Muscle layer of duodenum (tissue), 2 donors: Measurements from ENCODE around the gene ZNF608.

ENCODE experiments used
- H3K27ac ChIP-seq: one replicate; pipeline ENCODE4 v1.7.0; 2013; ENCODE audit warnings: mild to moderate bottlenecking, low read length
- H3K27me3 ChIP-seq: one replicate; pipeline ENCODE4 v1.7.0; 2013; ENCODE audit warnings: low read depth, mild to moderate bottlenecking, control low read depth, low read length
- H3K36me3 ChIP-seq, 2 donors: one replicate each; pipeline ENCODE4 v1.7.0; 2013; ENCODE audit warnings: low read length in 2 of 2, control low read depth in 1 of 2, mild to moderate bottlenecking in 1 of 2; ENCODE audit not compliant: insufficient read depth in 2 of 2, control insufficient read depth in 1 of 2
- H3K4me1 ChIP-seq, 2 donors: one replicate each; pipeline ENCODE4 v1.7.0; 2013; ENCODE audit warnings: low read length in 2 of 2, mild to moderate bottlenecking in 2 of 2, control low read depth in 1 of 2, moderate library complexity in 1 of 2; ENCODE audit not compliant: insufficient read depth in 2 of 2, control insufficient read depth in 1 of 2
- H3K4me3 ChIP-seq, 2 donors: one replicate each; pipeline ENCODE4 v1.7.0; 2013; ENCODE audit warnings: low read length in 2 of 2, low read depth in 1 of 2, mild to moderate bottlenecking in 1 of 2
- H3K9me3 ChIP-seq, 2 donors: one replicate each; pipeline ENCODE4 v1.7.0; 2013; ENCODE audit warnings: low read length in 2 of 2, control low read depth in 1 of 2, mild to moderate bottlenecking in 1 of 2; ENCODE audit not compliant: control insufficient read depth in 1 of 2
- donor health status: healthy.

The ZNF608 gene

DNA sequence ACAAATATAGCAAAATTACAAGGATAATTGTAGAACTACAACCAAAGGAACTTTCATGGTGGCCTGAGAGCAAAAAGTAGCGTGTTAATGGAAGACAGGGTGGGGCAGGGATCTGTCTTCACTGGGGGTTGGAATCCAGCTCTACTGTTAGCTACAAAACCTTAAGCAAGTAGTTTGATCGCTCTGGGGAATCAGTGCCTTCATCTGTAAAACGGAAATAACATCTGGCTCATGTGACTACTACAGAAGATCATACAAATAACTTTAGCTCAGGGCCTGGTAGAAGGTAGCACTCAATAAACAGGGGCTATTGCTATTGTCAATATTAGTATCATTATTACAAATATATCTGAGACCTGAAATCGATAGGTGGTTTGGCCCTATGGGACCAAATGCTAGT is 40.4 kb downstream of the ZNF608 start:
- Histone ChIP-seq H3K4me1 (peaks cover 27 to 45% of the 10 kb centered on the region in 2 donors), H3K27me3 (no peaks in the 10 kb centered on the region), H3K36me3 (no peaks in the 10 kb centered on the region), H3K27ac (no peak overlapping the region), H3K9me3 (no peaks in the 10 kb centered on the region), H3K4me3 (no peak overlapping the region)

DNA sequence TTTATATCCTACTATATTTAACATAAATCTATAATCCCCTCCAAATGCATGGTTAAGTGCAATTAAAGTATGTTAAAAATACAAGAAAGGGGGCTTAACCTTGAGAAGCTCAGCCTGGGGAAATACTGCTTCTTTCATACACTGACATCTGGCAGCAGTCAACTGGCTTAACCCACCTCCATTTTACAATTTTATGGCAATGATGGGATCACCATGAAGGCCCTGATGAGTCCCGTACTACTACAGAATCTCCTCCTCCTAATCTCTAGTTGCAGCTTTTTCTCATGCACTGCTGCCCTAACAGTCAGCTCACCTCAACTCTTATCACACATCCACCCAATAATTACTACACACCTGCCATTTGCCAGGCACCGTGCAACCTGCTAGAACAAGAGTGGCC is 40.9 kb downstream of the ZNF608 start:
- Histone ChIP-seq H3K9me3 (no peaks in the 10 kb centered on the region), H3K4me3 (no peak overlapping the region), H3K4me1 (peaks cover 27 to 45% of the 10 kb centered on the region in 2 donors), H3K36me3 (no peaks in the 10 kb centered on the region), H3K27ac (no peak overlapping the region), H3K27me3 (no peaks in the 10 kb centered on the region)

- Histone ChIP-seq H3K9me3 (no peaks in the 10 kb centered on the region), H3K4me3 (no peak overlapping the region), H3K4me1 (peaks cover 27 to 45% of the 10 kb centered on the region in 2 donors), H3K27ac (no peak overlapping the region), H3K27me3 (no peaks in the 10 kb centered on the region), H3K36me3 (no peaks in the 10 kb centered on the region)
Measured at GRCh38 chr5:124704594-124705284, 41.7 kb downstream of the ZNF608 start.

GRCh38 chr5:124703995-124704394 is 42.4 kb downstream of the ZNF608 start:
- Histone ChIP-seq H3K36me3 (no peaks in the 10 kb centered on the region), H3K9me3 (no peaks in the 10 kb centered on the region), H3K27me3 (no peaks in the 10 kb centered on the region), H3K27ac (no peak overlapping the region), H3K4me3 (no peak overlapping the region), H3K4me1 (peaks cover 29 to 45% of the 10 kb centered on the region in 2 donors)

GRCh38 chr5:124702525-124702924 is 43.9 kb downstream of the ZNF608 start:
- H3K4me1 ChIP-seq, result peaks cover 34 to 44% of the 10 kb centered on the region in 2 donors
- H3K27ac ChIP-seq, result no peak overlapping the region
- H3K36me3 ChIP-seq, result no peaks in the 10 kb centered on the region
- H3K27me3 ChIP-seq, result no peaks in the 10 kb centered on the region
- H3K4me3 ChIP-seq, result no peak overlapping the region
- H3K9me3 ChIP-seq, result no peaks in the 10 kb centered on the region

DNA sequence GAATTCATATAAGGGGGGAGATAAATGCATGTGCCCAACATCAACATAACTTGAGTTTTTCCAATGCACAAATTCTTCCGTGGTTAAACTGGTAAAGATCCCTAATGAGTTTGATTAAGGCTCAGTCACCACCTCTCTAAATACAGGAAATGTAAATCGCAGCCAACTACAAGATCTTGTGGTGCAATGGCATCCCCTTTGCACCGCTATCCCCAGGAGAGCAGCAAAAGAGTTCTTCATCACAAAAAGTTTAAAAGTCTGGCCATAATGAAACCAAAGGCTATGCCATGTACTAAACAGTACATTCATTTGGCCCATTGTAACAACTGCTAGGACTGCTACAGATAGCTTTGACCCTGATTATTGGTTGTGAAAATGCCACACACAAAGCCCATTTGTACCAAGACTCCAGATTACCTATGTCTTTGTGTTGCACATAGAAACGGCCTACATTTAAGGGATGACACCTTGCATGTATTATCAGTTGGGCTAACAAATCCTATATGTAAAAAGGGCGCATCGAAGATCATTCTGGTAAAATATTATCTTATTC is 44.5 kb downstream of the ZNF608 start:
- H3K36me3 ChIP-seq, result no peaks in the 10 kb centered on the region
- H3K4me1 ChIP-seq, result peaks cover 33 to 39% of the 10 kb centered on the region in 2 donors
- no peaks in the 10 kb centered on the region for H3K27me3 ChIP-seq
- H3K27ac ChIP-seq, result no peak overlapping the region
- no peak overlapping the region for H3K4me3 ChIP-seq
- no peaks in the 10 kb centered on the region for H3K9me3 ChIP-seq

DNA sequence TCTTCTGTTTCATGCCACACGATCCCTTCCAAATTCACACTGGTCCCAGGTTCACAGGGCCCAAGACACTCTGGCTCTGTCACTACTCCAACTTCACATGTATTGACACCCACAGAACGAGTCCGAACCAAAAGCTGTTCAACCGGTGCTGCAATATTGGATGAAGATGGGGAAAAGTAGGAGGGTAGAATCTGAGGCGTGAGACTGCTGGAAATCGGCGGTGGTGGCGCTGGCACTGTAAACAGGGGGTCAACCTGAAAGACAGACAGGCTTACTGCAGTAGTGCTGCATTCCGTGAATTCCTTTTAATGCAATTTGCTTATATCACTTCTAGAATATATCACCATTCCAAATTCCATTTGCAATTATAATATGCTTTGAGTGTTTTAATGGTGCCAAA is 45.4 kb downstream of the ZNF608 start:
- H3K27ac ChIP-seq, result no peak overlapping the region
- no peak overlapping the region for H3K4me3 ChIP-seq
- H3K27me3 ChIP-seq, result no peaks in the 10 kb centered on the region
- H3K9me3 ChIP-seq, result no peaks in the 10 kb centered on the region
- H3K4me1 ChIP-seq, result peaks cover 30% of the 10 kb centered on the region in 2 donors
- no peaks in the 10 kb centered on the region for H3K36me3 ChIP-seq

- Histone ChIP-seq H3K4me1 (peaks cover 23 to 26% of the 10 kb centered on the region in 2 donors), H3K9me3 (no peaks in the 10 kb centered on the region), H3K27ac (no peak overlapping the region), H3K27me3 (no peaks in the 10 kb centered on the region), H3K4me3 (no peak overlapping the region), H3K36me3 (no peaks in the 10 kb centered on the region)
Measured at GRCh38 chr5:124700333-124700732, 46.1 kb downstream of the ZNF608 start.

GRCh38 chr5:124698770-124699169 is 47.7 kb downstream of the ZNF608 start:
- Histone ChIP-seq H3K36me3 (no peaks in the 10 kb centered on the region), H3K4me3 (peak overlapping the region; percentile 2 to 31), H3K9me3 (no peaks in the 10 kb centered on the region), H3K27ac (peak overlapping the region; percentile 94), H3K27me3 (no peaks in the 10 kb centered on the region), H3K4me1 (peaks cover 18 to 22% of the 10 kb centered on the region in 2 donors)

GRCh38 chr5:124697933-124698591 is 48.4 kb downstream of the ZNF608 start:
- peak overlapping the region; percentile 2 to 31 for H3K4me3 ChIP-seq
- H3K9me3 ChIP-seq, result no peaks in the 10 kb centered on the region
- H3K4me1 ChIP-seq, result peaks cover 12 to 22% of the 10 kb centered on the region in 2 donors
- H3K36me3 ChIP-seq, result no peaks in the 10 kb centered on the region
- no peaks in the 10 kb centered on the region for H3K27me3 ChIP-seq
- peak overlapping the region; percentile 94 for H3K27ac ChIP-seq

DNA sequence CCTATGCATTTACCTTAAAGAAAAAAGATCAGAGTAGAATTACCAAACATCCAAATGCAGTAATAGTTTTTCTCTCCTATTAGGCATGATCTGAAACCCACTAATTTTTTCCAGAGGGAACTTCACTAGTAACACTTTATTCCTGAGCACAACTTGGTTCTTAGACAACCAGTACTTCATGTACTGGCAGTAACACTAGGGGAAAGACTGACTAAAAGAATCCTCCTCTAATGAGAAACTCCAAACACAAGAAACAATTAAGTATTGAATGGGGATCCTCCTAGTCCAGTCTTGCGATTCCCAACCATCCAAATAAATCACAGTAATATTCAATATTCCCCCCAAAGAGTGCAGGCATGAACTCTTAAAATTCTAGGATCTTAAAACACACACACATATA is 48.9 kb downstream of the ZNF608 start:
- H3K36me3 ChIP-seq, result no peaks in the 10 kb centered on the region
- H3K4me3 ChIP-seq, result peak overlapping the region in 1 of 2 donors; percentile 2
- no peaks in the 10 kb centered on the region for H3K27me3 ChIP-seq
- peaks cover 12 to 22% of the 10 kb centered on the region in 2 donors for H3K4me1 ChIP-seq
- H3K27ac ChIP-seq, result peak overlapping the region; percentile 94
- no peaks in the 10 kb centered on the region for H3K9me3 ChIP-seq
